ENCODE results near the gene LAMP2. TPM values are rescaled to one million over a fixed set of nuclear protein-coding genes. Genes with fewer than 3 reads are reported as not detected.
"Not testable (repeated sequence)": the region's sequence is repeated elsewhere in the genome, so short reads cannot be mapped to it uniquely, and the experiment has no call there.

LAMP2 gene
- total RNA-seq, 3 donors from 2014 or later, result 31.6 to 37.2 (median 32.4) TPM

GRCh38 chrX:120474085-120474484, 5.0 kb upstream of the LAMP2 start:
- no peak for DNase-seq
- Mint-ChIP-seq H3K4me3 (no peak overlapping the region), H3K4me1 (ENCODE audit: low read depth) (no peaks in the 10 kb centered on the region), H3K36me3 (ENCODE audit: insufficient read depth) (no peaks in the 10 kb centered on the region), H3K27me3 (ENCODE audit: low read depth) (no peaks in the 10 kb centered on the region), H3K9me3 (no peaks in the 10 kb centered on the region)
- no peak for ATAC-seq

- ATAC-seq; H3K36me3 Mint-ChIP-seq (ENCODE audit: insufficient read depth); DNase-seq; H3K27me3 Mint-ChIP-seq (ENCODE audit: low read depth); H3K9me3 Mint-ChIP-seq: not testable (repeated sequence)
- Mint-ChIP-seq H3K4me1 (ENCODE audit: low read depth) (peaks cover 20% of the 10 kb centered on the region), H3K4me3 (peak overlapping the region; percentile 78)
Observed at GRCh38 chrX:120469657-120470056, 561 bp upstream of the LAMP2 start.

GRCh38 chrX:120468479-120468824, 644 bp downstream of the LAMP2 start:
- ATAC-seq (peak in 1 of 2 donors; percentile 2), DNase-seq (no peak)
- Mint-ChIP-seq H3K4me1 (ENCODE audit: low read depth) (peaks cover 26% of the 10 kb centered on the region), H3K4me3 (peak overlapping the region; percentile 93), H3K36me3 (ENCODE audit: insufficient read depth) (no peaks in the 10 kb centered on the region), H3K9me3 (no peaks in the 10 kb centered on the region), H3K27me3 (ENCODE audit: low read depth) (no peaks in the 10 kb centered on the region)

GRCh38 chrX:120468071-120468470, 1.0 kb downstream of the LAMP2 start:
- Mint-ChIP-seq H3K27me3 (ENCODE audit: low read depth) (no peaks in the 10 kb centered on the region), H3K9me3 (no peaks in the 10 kb centered on the region), H3K4me3 (peak overlapping the region; percentile 93), H3K36me3 (ENCODE audit: insufficient read depth) (no peaks in the 10 kb centered on the region), H3K4me1 (ENCODE audit: low read depth) (peaks cover 26% of the 10 kb centered on the region)
- no peak for ATAC-seq
- no peak for DNase-seq

- no peak overlapping the region for H3K4me3 Mint-ChIP-seq
- peaks cover 36% of the 10 kb centered on the region for H3K4me1 Mint-ChIP-seq (ENCODE audit: low read depth)
Observed at GRCh38 chrX:120464411-120464810, 4.7 kb downstream of the LAMP2 start.

GRCh38 chrX:120463241-120463640, 5.9 kb downstream of the LAMP2 start:
- no peak for ATAC-seq
- Mint-ChIP-seq H3K4me1 (ENCODE audit: low read depth) (peaks cover 43% of the 10 kb centered on the region), H3K27me3 (ENCODE audit: low read depth) (no peaks in the 10 kb centered on the region), H3K9me3 (no peaks in the 10 kb centered on the region), H3K36me3 (ENCODE audit: insufficient read depth) (no peaks in the 10 kb centered on the region), H3K4me3 (no peak overlapping the region)
- DNase-seq, result no peak

More at GRCh38 chrX:120464411-120464810, 4.7 kb downstream of the LAMP2 start:
- H3K36me3 Mint-ChIP-seq (ENCODE audit: insufficient read depth), result no peaks in the 10 kb centered on the region
- DNase-seq (no peak), ATAC-seq (no peak)
- no peaks in the 10 kb centered on the region for H3K9me3 Mint-ChIP-seq
- no peaks in the 10 kb centered on the region for H3K27me3 Mint-ChIP-seq (ENCODE audit: low read depth)

GRCh38 chrX:120462370-120462769, 6.7 kb downstream of the LAMP2 start:
- H3K4me1 Mint-ChIP-seq (ENCODE audit: low read depth), result peaks cover 44% of the 10 kb centered on the region
- no peaks in the 10 kb centered on the region for H3K27me3 Mint-ChIP-seq (ENCODE audit: low read depth)

GRCh38 chrX:120459309-120459708, 9.8 kb downstream of the LAMP2 start:
- no peaks in the 10 kb centered on the region for H3K27me3 Mint-ChIP-seq (ENCODE audit: low read depth)
- DNase-seq (no peak), ATAC-seq (no peak)
- no peak overlapping the region for H3K4me3 Mint-ChIP-seq
- no peaks in the 10 kb centered on the region for H3K9me3 Mint-ChIP-seq
- H3K36me3 Mint-ChIP-seq (ENCODE audit: insufficient read depth), result peaks cover 2% of the 10 kb centered on the region
- H3K4me1 Mint-ChIP-seq (ENCODE audit: low read depth), result peaks cover 38% of the 10 kb centered on the region

More at GRCh38 chrX:120462370-120462769, 6.7 kb downstream of the LAMP2 start:
- Mint-ChIP-seq H3K9me3 (no peaks in the 10 kb centered on the region), H3K36me3 (ENCODE audit: insufficient read depth) (no peaks in the 10 kb centered on the region), H3K4me3 (no peak overlapping the region)
- no peak for ATAC-seq
- DNase-seq, result no peak

- no peak for DNase-seq
- peaks cover 38% of the 10 kb centered on the region for H3K4me1 Mint-ChIP-seq (ENCODE audit: low read depth)
- no peaks in the 10 kb centered on the region for H3K27me3 Mint-ChIP-seq (ENCODE audit: low read depth)
- peak; percentile 69 to 83 for ATAC-seq
- peaks cover 2% of the 10 kb centered on the region for H3K36me3 Mint-ChIP-seq (ENCODE audit: insufficient read depth)
- no peak overlapping the region for H3K4me3 Mint-ChIP-seq
- H3K9me3 Mint-ChIP-seq, result no peaks in the 10 kb centered on the region
Observed at GRCh38 chrX:120457766-120458180, 11.3 kb downstream of the LAMP2 start.

GRCh38 chrX:120456973-120457372, 12.1 kb downstream of the LAMP2 start:
- DNase-seq (no peak), ATAC-seq (peak; percentile 37 to 42)
- Mint-ChIP-seq H3K4me1 (ENCODE audit: low read depth) (peaks cover 39% of the 10 kb centered on the region), H3K9me3 (no peaks in the 10 kb centered on the region), H3K36me3 (ENCODE audit: insufficient read depth) (peaks cover 4% of the 10 kb centered on the region), H3K27me3 (ENCODE audit: low read depth) (no peaks in the 10 kb centered on the region), H3K4me3 (peak overlapping the region; percentile 55)

- peaks cover 27% of the 10 kb centered on the region for H3K4me1 Mint-ChIP-seq (ENCODE audit: low read depth)
- peaks cover 4% of the 10 kb centered on the region for H3K36me3 Mint-ChIP-seq (ENCODE audit: insufficient read depth)
- no peaks in the 10 kb centered on the region for H3K27me3 Mint-ChIP-seq (ENCODE audit: low read depth)
- DNase-seq (no peak), ATAC-seq (no peak)
- H3K4me3 Mint-ChIP-seq, result no peak overlapping the region
- no peaks in the 10 kb centered on the region for H3K9me3 Mint-ChIP-seq
Observed at GRCh38 chrX:120453985-120454384, 15.1 kb downstream of the LAMP2 start.

GRCh38 chrX:120452131-120452530, 17.0 kb downstream of the LAMP2 start:
- Mint-ChIP-seq H3K9me3 (no peaks in the 10 kb centered on the region), H3K4me3 (no peak overlapping the region), H3K4me1 (ENCODE audit: low read depth) (peaks cover 11% of the 10 kb centered on the region), H3K27me3 (ENCODE audit: low read depth) (no peaks in the 10 kb centered on the region), H3K36me3 (ENCODE audit: insufficient read depth) (peaks cover 4% of the 10 kb centered on the region)
- no peak for DNase-seq
- no peak for ATAC-seq

GRCh38 chrX:120450163-120450562, 18.9 kb downstream of the LAMP2 start:
- ATAC-seq, result no peak
- Mint-ChIP-seq H3K4me1 (ENCODE audit: low read depth) (peaks cover 6% of the 10 kb centered on the region), H3K36me3 (ENCODE audit: insufficient read depth) (peaks cover 5% of the 10 kb centered on the region), H3K27me3 (ENCODE audit: low read depth) (no peaks in the 10 kb centered on the region), H3K4me3 (no peak overlapping the region), H3K9me3 (no peaks in the 10 kb centered on the region)
- DNase-seq, result no peak

- DNase-seq, result no peak
- Mint-ChIP-seq H3K9me3 (no peaks in the 10 kb centered on the region), H3K36me3 (ENCODE audit: insufficient read depth) (peaks cover 15% of the 10 kb centered on the region), H3K27me3 (ENCODE audit: low read depth) (no peaks in the 10 kb centered on the region), H3K4me3 (no peak overlapping the region), H3K4me1 (ENCODE audit: low read depth) (no peaks in the 10 kb centered on the region)
- ATAC-seq, result no peak
Observed at GRCh38 chrX:120446498-120446897, 22.6 kb downstream of the LAMP2 start.

GRCh38 chrX:120439921-120440320, 29.2 kb downstream of the LAMP2 start:
- peaks cover 16% of the 10 kb centered on the region for H3K36me3 Mint-ChIP-seq (ENCODE audit: insufficient read depth)
- ATAC-seq (no peak), DNase-seq (no peak)
- no peaks in the 10 kb centered on the region for H3K27me3 Mint-ChIP-seq (ENCODE audit: low read depth)
- H3K4me3 Mint-ChIP-seq, result no peak overlapping the region
- H3K9me3 Mint-ChIP-seq, result no peaks in the 10 kb centered on the region
- H3K4me1 Mint-ChIP-seq (ENCODE audit: low read depth), result no peaks in the 10 kb centered on the region

Data from activated T-cell treated with anti-CD3 and anti-CD28 coated beads, Interleukin-2, amount 50 U/mL, for 4 hours (primary cell).